Renal cortex interstitium (tissue), 11 donors: ENCODE measurements around the gene EIF4E2. TPM values are rescaled to one million over a fixed set of nuclear protein-coding genes. Genes with fewer than 3 reads are reported as not detected.

Experiments
- DNase-seq, 11 donors: peaks; one replicate each; pipeline ENCODE4 v3.0.0-alpha.2; 2013; ENCODE audit warnings: low read depth in 9 of 11, low spot score in 4 of 11; ENCODE audit errors: extremely low read depth in 1 of 11
- polyA plus RNA-seq, 3 donors: library from polyadenylated mRNA; unstranded; fragments of 120-200 nt; gene quantifications; one replicate each; pipeline ENCODE4 v1.2.1, GENCODE V29; 2013; ENCODE audit not compliant: insufficient read length in 3 of 3

EIF4E2 gene
- polyA plus RNA-seq, 3 donors, result 109 to 122 (median 121) TPM

DNA sequence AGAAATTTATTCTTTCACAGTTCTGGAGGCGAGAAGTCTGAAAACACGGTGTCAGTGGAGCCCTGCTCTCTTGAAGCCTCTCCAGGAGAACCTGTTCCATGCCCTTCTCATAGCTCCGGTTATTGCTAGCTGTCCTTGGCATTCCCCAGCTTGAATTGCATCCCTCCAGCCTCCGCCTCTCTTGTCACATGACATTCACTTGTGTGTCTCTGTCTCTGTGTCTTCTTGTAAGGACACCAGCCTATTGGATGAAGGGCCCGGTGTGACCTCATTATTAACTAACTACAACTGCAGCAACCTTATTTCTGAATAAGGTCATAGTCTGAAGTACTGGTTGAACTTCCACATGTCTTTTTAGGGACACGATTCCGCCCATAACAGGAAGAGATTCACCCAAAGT, 34.9 kb upstream of the EIF4E2 start:
- DNase-seq, result no peak

DNA sequence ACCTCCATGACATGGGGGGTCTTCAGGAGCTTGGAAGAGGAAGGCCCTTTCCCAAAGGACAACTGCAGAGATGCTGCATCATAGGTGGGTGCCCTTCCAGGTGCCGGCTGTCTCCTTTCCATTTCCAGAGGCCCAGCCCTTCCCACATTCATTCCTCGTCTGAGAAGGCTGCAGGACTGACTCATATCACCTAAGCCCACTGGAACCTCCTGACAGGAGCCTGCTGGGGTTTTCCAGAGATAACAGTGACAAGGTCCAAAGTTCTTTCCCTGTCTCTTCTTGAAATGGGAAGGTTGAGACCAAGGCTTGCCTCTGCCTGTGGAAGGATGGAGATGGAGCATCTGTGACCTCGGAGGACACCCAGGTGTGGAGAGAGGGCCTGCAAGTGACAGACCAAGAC, 33.9 kb upstream of the EIF4E2 start:
- DNase-seq, result no peak

DNA sequence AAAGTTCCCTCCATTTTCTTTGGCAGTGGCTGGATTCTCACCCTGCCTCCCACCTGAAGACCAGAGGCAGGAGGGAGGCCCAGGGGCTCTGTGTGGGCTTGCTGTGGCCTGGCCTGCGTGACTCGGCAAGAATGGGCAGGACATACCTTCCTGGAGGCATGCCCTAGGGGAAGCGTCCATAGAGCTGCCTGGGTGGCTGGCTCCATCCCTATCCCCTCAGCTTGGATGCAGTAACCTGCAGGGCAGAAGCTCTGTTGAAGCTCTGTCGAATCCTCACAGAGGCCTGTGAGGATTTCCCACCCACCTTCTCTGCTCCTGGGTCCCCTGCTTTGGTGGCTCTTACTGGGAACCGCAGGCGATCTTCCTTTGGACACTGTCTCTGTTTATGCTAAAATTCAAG, 31.6 kb upstream of the EIF4E2 start:
- DNase-seq, result no peak

DNA sequence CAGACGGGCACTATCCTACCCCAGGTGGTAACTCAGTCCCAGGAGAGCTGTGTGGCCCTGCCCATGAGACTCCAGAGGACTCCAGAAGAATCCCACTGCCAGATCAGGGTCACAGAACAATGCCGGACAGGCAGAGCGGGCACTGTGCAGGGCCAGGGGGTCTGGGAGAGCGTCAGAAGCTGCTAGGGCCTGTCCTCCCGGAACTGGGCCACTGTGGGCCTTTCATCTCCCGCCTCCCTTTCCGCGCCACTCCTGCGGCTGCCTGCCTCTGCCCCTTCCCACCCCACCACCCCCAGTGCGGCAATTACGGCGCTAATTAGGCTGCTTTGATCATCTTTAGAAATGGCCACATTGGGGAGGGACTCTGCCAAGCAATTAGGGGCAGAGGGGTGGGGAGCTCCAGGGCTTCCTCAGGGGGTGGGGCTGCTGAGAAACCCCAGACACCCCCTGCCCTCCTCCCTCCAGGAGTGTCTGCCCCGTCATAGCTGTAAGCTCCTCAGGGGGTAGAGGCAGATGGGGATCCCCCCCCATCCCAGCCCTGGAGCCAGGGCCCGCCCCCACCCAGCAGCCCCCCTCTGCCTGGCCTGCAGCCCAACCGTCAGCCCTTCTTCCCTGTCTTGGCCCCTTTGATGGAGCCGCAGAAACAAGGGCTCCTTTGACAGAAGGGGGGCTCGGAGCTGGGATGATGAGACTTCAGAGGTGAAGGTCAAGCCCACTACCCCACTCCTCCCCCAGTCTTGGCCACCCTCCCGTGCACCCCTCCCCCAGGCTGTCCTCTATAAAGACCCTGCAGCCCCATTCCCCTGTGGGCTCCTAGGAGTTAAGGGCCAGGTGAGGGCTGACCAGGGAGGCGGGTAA, 30.7 kb upstream of the EIF4E2 start, which contains the start of gene PRSS56:
PRSS56 (plus strand) TSS at position 808 of the 858 bp plus-strand sequence. CDS start 211 bp downstream, outside the sequence.
- no peak for DNase-seq

DNA sequence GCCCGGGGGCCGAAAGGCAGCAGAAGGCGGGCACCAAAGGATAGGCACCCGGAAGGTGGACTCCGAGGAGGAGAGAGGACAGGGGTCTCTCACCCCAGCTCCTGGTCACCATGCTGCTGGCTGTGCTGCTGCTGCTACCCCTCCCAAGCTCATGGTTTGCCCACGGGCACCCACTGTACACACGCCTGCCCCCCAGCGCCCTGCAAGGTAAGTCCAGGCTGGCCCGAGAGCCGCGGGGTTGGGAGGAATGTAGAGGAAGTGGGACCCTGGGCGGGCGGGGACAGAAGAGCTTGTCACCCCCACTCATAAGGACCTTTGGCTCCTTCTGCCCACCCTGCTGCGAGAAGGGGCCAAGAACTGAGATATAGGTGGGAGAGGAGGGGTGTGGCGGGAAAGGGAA, 30.0 kb upstream of the EIF4E2 start:
- DNase-seq, result no peak

DNA sequence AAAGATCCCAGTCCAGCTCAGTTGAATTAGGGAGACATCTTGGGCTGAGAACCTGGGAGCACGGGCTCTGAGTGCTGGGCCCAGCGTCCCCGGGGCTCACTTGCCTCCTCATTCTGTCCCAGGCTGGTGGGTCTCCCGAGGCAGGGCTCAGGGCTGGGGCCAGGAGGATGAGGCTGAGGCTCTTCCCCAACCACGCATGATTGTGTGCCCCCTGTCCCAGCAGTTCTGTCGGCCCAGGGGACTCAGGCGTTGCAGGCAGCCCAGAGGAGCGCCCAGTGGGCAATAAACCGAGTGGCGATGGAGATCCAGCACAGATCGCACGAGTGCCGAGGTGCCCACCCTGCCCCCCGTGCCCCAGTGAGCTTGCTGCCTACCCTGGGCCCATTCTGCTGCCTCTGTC, 29.4 kb upstream of the EIF4E2 start:
- no peak for DNase-seq

DNA sequence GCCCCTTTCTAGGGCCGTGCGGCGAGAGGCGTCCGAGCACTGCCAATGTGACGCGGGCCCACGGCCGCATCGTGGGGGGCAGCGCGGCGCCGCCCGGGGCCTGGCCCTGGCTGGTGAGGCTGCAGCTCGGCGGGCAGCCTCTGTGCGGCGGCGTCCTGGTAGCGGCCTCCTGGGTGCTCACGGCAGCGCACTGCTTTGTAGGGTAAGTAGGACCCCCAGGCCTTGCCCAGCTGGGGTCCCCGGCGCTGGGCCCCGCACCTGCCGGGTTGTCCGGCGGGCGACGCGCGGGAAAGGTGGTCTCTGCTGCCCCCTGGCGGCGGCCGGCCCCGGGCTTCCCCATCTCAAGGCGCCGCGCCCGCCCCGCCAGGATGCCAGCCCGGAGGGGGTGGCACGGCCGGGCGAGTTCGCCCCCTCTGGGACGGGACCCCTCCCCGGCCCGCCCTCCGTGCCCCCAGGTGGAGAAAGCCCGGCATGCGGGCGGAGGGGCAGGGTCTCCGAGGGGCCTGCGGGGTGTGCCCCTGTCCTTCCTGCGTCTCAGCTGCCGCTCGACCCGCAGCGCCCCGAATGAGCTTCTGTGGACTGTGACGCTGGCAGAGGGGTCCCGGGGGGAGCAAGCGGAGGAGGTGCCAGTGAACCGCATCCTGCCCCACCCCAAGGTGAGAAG, 28.4 kb upstream of the EIF4E2 start:
- DNase-seq, result no peak

DNA sequence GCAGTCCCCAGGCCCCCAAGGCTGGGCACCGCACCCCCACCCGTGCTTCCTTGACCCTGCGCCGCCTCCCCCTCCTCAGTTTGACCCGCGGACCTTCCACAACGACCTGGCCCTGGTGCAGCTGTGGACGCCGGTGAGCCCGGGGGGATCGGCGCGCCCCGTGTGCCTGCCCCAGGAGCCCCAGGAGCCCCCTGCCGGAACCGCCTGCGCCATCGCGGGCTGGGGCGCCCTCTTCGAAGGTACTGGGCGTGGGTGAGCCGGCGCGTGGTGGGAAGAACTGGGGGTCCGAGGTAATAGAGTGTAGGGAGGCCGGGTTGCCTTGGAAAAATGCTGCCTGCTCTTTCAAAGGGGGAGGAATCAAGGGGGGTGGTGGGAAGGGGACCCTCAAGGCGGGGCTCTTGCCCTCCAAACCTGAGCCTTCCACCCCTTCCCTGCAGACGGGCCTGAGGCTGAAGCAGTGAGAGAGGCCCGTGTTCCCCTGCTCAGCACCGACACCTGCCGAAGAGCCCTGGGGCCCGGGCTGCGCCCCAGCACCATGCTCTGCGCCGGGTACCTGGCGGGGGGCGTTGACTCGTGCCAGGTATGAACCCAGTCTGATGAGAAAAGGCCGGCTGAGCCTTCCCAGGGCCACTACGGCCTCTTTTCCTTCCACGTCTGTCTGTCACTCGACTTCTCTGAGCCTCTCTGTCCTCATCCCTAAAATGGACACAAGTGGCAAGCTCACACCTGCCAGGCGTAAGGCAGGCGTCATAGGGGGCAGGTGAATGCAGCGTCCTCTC, 27.7 kb upstream of the EIF4E2 start:
- no peak for DNase-seq

DNA sequence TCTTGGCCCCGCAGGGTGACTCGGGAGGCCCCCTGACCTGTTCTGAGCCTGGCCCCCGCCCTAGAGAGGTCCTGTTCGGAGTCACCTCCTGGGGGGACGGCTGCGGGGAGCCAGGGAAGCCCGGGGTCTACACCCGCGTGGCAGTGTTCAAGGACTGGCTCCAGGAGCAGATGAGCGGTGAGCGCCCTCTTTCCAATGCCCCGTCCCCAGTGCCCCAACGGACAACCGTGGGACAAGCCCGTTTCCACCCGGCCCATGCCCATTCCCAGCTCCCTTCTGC, 27.1 kb upstream of the EIF4E2 start:
- DNase-seq, result no peak

DNA sequence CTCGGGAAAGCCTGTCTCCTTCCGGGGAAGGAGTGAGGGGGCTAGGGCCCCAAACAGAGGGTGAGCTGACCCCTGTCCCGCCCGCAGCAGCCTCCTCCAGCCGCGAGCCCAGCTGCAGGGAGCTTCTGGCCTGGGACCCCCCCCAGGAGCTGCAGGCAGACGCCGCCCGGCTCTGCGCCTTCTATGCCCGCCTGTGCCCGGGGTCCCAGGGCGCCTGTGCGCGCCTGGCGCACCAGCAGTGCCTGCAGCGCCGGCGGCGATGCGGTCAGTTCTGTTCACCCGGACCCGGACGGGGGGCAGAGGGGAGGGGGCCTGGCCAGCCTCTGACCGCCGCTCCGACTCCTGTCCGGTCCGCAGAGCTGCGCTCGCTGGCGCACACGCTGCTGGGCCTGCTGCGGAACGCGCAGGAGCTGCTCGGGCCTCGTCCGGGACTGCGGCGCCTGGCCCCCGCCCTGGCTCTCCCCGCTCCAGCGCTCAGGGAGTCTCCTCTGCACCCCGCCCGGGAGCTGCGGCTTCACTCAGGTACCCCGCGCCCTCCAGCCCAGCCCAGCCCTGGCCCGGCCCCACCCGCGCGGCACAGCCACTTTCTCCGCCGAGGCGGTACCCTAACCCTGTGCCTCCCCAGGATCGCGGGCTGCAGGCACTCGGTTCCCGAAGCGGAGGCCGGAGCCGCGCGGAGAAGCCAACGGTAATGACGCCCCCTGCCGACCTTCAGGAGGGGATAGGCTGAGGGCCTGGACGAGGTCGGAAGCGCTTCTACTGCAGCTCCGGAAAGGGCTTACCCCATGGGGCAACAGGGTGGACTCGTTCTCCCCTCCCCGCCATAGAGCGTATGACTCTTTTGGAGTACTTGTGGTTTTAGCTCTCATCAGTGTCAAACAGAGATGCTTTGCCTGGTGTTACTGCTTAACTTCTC, 26.5 kb upstream of the EIF4E2 start:
- no peak for DNase-seq

DNA sequence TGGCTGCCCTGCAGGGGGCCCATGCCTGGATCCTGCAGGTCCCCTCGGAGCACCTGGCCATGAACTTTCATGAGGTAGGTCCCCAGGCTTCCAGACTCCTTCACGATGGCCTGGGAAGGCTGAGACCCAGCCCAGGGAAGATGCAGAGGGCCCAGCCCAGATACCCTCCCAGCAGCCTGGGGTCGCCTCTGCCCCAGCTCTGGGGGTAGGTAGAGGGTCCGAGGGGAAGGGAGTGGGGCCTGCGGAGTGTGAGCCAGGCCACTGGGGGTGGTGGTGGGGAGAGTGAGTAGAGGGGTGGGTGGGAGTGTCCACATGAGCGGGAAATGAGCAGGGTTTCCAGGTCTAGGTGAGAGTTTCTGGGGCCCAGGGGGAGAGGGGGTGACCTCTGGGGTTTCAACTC, 25.7 kb upstream of the EIF4E2 start:
- DNase-seq, result no peak

DNA sequence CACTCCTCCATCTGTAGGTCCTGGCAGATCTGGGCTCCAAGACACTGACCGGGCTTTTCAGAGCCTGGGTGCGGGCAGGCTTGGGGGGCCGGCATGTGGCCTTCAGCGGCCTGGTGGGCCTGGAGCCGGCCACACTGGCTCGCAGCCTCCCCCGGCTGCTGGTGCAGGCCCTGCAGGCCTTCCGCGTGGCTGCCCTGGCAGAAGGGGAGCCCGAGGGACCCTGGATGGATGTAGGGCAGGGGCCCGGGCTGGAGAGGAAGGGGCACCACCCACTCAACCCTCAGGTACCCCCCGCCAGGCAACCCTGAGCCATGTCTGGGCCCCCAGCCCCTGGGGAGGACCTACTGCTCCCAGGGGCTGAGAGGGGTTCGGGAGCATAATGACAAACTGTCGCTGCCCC, 25.3 kb upstream of the EIF4E2 start:
- DNase-seq, result no peak

DNA sequence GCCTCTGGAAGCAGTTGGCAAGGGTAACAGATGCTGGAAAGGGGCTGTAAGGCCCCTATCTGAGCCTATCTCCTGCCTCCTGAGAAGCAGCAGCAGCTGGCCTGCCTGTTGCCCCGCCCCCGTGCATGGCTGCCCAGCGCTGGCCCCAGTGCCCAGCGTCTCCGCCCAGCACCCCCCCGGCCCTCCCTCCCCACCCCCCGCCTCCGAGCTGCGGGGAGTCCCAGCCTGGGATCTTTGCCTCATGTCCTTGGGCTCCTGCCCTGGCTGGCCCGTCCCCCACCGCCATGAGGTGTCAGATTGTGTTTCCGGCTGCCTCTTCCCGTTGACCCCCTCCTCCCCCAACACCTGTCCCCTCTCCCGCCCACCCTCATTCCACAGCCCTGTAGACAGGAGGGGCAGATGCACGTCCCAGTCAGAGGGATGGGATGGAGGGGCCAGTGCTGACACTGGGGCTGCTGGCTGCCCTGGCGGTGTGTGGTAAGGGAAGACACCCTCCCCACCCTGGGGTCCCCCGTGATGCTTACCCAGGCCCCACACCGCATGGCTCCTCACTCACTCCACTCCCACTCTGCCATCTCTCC, 24.6 kb upstream of the EIF4E2 start, which contains the start of gene CHRND:
CHRND (plus strand) TSS at position 370 of the 581 bp plus-strand sequence; CDS start at position 426, 56 bp downstream.
- peak in 2 of 11 donors; percentile 51 to 60 for DNase-seq

DNA sequence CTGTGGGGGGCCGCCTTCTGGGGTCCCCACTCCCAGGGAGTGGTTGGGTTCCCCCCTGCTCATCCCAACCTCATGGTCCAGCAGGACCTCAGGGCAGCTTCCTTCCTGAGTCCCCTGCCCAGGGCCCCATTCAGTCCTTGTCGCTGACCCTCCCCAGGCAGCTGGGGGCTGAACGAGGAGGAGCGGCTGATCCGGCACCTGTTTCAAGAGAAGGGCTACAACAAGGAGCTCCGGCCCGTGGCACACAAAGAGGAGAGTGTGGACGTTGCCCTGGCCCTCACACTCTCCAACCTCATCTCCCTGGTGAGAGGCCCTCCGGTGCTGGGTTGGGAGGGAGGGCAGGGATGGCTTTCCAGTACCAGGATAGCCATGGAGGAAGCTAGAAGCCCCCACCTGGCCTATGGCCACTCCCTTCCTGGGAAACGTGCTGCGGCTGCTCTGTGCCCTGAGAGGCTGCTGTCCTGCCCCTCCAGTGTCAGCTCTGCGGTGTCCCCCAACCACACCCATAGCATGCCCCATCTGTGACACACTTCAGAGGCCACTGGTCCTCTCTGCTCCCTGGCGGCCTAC, 24.0 kb upstream of the EIF4E2 start:
- no peak for DNase-seq

DNA sequence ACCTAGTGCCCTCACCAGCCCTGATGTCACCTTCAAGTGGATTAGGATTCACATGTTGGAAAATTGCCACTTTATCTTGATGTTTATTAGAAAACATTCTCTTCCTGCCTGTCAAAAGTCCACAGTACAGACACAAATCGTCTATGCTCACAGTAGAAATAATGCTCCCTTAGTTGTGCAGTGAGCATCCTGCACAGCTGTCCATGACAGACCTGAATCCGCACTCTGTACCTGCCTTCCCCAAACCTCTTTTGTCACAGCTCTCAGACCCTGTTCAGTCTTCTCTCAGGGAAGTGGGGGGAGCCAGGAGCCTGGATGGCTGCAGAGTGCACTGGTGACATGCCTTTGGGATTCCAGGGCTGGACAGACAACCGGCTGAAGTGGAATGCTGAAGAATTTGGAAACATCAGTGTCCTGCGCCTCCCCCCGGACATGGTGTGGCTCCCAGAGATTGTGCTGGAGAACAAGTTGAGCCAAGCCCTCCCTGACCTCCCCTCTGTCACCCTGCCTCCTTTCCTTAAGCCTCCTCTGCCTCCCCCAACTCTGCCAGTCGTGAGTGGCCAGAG, 22.5 kb upstream of the EIF4E2 start:
- DNase-seq, result no peak

DNA sequence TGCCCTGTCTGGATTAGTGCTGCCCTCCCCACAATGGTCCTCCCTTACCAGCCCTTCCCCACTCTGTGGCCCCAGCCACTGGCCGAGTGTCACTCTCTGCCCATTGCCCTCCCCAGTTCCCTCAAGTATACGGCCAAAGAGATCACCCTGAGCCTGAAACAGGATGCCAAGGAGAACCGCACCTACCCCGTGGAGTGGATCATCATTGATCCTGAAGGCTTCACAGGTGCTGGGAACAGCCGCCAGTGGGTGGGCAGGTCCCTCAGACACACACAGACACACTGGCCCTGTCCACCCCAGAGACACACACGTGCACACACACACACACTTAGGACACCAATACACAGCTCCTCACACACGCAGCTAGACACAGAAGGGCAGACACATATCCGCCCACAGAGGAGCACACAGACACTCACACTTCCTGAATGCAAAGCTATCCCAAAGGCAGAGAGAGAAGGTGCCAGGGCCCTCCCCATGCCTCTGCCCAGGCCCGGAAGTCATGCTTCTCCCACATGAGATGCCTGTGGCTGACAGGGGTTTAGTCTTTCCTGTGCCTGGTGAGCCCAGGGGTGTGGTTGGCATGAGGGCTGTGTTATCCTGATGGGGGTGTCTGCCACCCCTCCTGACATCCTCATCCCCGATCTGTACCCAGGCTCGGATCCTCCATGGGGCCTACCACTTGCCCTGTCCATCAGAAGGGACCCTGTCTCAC, 21.6 kb upstream of the EIF4E2 start:
- no peak for DNase-seq

DNA sequence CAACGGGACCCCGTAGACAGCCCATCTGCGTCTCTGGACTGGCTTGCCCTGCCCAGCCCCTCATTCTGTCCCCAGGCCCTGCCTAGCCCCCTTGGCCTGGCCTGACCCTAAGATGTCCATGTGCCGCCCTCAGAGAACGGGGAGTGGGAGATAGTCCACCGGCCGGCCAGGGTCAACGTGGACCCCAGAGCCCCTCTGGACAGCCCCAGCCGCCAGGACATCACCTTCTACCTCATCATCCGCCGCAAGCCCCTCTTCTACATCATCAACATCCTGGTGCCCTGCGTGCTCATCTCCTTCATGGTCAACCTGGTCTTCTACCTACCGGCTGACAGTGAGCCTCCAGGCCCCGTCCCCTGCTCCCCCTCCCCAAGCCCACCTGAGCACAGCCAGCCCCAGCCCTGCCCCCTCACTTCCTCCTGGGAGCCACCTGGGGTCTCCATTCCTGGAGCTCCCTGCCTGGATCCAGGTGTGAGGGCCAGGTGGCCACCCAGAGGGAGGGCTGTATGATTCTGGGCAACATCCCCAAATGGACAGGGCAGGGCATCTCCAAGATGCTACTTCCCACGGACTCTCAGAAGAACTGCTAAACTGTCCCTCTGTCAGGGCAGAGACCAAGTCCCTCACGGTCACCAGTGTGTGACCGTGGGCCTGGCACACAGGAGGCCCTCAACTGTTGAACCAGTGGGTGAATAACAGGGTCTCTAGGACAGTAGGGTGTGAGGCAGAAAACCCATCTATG, 20.5 kb upstream of the EIF4E2 start:
- DNase-seq, result no peak
